Eye (tissue), 1 donor: ENCODE results near the gene TM2D1.
"Not testable (repeated sequence)": the region's sequence is repeated elsewhere in the genome, so short reads cannot be mapped to it uniquely, and the experiment has no call there.

ENCODE experiments used
- DNase-seq: peaks from one replicate; pipeline ENCODE4 v3.0.0-alpha.2; 2015

Gene TM2D1

DNA sequence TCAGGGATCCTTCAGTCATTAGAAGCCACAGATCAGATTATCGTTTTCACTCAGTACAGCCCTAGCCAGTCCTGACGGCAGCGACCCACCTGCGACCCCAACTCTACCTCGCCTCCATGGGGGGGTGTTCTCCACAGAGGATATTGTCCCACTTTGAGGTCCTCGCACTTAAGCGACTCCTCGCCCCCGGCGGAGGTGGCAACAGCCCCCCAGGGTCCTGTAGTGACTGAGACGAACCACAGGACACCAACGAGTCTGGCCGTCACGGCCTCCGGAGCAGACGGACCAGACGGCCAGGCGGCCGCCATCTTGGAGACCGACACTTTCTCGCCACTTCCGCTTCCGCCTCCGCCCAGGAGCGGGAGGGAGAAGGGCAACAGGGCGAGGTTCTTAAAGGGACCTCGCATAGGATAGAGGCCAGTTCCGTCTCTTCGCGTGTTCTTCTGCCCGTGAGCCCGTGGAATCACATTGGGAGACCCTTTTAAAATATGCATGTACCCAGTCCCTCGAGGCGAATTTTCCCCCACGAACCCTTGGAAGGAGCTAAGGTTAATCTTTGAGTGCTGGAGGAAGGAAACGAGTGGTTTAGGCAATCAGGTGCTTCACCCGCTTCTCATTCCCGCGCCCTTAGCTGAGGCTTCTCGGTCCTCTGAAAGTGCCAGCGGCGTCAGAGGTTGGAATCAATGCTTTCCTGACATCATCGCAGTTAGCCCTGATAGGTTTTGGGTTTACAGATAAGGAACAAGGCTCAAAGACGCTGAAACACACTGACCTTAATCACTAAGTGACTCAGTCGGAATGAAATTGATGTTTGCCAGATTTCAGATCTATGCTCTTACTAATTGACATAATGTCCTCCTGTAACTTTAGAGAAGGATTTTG, at the start of gene TM2D1:
Gene TM2D1, minus strand, starts transcription at position 329 of the 882 bp plus-strand sequence. Its CDS starts 21 bp downstream, at position 308.
- DNase-seq = peak; percentile 97

DNA sequence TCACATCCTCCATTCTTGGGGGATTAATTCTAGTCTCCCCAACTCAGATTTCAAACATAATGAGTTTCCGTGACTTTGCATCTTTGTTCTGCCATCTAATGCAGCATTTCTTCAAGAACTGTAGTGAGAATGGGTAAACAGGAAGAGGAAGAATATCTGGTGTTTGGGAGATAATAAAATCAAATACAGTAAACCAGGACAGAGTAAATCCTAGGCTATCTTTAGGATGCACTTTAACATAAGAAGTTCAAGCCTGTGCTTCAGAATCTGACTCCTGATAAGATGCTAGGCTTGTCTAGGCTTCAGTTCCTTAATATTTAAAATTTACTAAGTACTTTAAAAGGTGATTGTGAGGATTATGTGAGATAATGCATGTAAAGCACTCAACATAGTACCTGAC, 45.2 kb upstream of the TM2D1 start:
- no peak for DNase-seq

DNA sequence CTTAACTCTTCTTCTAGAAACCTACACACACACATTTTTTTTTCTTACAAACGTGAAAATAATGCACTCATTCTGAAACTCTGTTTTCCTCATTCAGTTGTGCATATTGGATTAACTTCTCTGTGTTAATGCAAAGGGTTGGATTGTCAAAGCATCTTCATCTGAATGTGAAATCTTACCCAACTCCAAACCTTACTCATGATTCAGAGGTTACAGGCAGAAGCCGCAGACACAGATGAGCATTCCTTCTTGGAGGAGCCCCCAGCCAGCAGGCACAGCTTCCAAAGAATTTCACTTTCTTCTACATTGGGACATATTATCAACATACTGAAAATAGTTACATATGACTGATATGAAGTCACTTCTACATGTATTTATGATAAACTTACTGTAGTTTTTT, 33.0 kb upstream of the TM2D1 start:
- DNase-seq = no peak

DNA sequence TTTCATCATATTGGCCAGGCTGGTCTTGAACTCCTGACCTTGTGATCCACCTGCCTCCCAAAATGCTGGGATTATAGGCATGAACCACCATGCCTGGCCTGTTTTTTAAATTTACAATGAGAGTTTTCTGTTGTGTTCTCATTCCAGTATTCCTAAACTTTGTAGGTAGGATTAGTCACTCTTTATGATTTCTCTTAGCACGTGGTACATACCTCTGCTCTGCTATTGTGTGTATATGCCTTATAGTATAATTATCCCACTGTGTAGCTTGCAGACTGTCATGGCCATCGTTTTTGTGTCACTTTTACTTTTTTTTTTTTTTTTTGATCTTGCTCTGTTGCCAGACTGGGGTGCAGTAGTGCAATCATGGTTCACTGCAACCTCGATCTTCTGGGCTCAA, 31.8 kb upstream of the TM2D1 start:
- DNase-seq = no peak

DNA sequence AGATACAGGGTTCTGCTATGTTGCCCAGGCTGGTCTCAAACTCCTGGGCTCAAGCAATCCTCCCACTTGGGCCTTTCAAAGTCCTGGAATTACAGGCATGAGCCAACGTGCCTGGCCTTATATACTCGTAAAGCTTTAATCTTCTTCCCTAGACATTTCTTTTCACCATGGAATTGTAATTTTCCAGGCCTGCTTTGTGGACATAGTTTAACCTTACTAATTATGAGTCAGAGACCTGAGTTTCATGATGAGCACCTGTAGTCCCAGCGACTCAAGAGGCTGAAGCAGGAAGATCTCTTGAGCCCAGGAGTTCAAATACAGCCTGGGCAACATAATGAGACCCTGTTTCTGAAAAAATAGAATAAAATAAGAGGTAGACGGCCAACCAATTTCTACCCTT, 29.6 kb upstream of the TM2D1 start:
- no peak for DNase-seq

DNA sequence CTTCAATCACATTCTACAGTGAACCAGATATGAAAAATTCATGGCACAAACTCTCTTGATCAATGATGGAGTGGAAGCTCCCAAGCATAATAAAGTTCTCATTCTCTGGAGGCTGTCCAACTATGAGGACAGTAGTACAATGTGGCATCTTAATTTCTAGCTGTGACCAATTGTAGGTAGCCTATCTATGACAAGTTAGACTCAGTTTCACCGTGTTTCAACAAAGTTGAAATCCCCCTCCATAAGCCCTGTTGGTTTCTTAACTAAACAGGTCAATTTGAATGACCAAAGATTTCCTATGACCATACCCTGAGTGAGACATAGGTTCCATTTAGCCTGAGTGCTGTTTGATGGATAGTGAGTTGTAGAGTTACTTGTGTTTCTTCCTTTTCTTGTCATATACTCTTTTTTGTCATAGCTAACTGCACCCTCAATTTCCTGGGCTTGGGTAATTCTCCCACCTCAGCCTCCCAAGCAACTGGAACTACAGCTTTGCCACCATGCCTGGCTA, 29.1 kb upstream of the TM2D1 start:
- DNase-seq = no peak

DNA sequence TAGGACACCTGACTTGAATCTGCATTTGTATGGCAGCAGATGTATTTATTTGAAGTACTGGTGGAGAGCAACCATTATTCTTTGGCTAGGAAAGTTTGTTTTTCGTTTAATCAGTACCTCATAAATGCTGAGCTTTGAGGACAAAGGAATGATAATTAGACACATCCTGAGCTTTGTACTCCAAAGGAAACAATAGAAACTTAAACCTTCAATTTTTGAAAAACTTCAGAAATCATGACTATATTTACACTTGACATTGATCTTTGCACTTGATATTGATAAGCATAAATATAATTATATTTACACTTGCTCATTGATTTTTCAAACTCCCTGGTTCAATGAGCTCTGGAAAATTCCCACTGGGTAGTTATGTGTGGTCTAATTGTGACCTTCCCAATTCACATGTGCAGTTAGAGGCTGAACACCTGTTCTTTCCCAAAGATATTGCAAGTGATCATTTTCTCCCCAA, 28.0 kb upstream of the TM2D1 start:
- no peak for DNase-seq

DNA sequence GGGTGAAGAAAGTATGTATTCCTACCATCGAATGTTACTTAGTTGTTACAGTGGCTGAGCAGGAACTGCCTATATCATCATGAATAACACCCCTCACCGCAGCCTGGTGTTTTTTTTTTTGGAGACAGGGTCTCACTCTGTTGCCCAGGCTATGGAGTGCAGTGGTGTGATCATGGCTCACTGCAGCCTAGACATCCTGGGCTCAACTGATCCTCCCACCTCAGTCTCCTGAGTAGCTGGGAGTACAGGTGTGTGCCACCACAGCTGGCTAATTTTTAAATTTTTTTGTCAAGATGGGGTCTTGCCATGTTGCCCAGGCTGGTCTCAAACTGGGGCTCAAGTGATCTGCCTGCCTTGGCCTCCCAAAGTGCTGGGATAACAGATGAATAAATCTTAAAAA, 24.6 kb upstream of the TM2D1 start:
- no peak for DNase-seq

DNA sequence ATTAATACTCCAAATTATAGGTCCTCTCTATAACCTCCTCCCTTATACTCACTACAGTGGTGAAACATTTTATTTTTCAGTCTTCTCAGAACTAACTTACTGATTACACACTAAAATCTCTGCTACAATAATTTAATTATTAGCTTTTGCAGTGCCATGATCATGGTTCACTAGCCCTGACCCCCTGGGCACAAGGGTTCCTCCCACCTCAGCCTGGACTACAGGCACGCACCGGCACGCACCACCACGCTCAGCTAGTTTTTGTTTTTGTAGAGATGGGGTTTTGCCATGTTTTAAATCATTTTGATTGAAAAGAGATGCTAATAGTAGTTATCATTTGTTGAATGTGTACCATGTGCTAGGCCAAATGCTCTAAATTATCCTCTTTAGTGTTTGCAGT, 23.6 kb upstream of the TM2D1 start:
- DNase-seq = no peak

DNA sequence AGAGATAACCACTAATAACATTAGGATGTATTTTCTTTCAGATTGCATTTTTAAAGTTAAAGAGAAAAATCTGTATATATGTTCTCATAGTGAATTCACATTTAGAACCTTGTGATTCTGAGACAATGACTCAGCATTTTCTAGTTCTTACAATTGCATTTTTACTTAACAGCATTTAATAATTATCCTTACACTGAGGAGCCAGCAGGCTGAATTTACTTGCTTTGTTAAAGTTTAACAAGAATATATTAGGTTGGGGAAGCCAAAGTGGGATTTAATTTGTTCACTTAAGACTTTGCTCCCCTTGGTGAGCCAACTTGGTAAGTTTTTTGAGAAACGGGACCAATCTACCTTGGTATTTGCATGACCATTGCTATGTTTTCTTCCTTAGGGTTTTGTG, 21.9 kb upstream of the TM2D1 start:
- no peak for DNase-seq

DNA sequence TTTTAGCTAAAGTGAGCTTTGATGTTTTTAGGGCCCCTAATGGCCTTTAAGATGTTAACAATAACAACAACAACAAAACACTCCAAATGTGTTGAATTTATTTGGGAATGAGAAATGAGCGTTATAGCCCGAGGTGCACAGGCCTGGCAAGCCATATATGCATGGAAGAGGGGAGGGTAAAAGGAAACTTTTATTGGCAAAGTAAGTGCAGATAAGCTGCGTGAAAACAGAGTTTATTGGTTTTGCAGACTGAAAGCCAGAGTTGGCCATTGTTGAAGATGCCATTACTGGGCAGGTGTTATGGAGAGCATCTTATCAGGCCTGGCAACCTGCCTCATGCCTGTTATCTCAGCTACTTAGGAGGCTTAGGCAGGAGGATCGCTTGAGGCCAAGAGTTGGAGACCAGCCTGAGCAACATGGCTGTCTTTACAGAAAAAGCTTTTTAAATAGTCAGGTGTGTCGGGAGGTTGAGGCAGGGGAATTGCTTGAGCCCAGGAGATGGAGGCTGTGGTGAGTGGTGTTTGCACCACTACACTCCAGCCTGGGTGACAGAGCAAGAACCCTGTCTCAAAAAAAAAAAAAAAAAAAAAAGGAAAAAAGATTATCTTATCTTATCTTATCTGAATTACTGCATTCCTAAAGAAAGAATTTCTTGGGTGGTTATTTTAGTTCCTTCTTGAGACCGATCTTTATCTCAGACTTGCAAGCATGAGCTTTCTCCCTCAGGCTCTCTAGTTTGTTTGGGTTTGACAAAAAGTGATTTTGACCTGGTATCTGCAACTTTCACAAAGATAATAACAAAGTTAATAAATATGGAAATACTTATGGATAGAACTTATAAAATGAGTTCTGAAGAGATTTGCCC, 19.0 kb upstream of the TM2D1 start:
- DNase-seq = no peak

DNA sequence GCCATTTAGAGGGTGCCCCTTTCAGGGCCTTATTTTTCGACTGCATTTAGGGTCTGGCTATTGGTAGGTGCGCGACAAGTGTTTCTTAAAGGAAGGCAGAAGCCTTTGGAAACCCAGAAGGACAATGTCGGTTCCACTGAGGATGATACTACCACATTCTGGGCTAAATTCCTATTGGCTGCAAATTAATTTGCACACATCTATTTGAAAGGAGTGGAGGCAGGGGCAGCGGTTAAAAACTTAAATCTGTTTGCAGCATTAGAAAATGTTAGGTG, 18.4 kb upstream of the TM2D1 start:
- DNase-seq = no peak

DNA sequence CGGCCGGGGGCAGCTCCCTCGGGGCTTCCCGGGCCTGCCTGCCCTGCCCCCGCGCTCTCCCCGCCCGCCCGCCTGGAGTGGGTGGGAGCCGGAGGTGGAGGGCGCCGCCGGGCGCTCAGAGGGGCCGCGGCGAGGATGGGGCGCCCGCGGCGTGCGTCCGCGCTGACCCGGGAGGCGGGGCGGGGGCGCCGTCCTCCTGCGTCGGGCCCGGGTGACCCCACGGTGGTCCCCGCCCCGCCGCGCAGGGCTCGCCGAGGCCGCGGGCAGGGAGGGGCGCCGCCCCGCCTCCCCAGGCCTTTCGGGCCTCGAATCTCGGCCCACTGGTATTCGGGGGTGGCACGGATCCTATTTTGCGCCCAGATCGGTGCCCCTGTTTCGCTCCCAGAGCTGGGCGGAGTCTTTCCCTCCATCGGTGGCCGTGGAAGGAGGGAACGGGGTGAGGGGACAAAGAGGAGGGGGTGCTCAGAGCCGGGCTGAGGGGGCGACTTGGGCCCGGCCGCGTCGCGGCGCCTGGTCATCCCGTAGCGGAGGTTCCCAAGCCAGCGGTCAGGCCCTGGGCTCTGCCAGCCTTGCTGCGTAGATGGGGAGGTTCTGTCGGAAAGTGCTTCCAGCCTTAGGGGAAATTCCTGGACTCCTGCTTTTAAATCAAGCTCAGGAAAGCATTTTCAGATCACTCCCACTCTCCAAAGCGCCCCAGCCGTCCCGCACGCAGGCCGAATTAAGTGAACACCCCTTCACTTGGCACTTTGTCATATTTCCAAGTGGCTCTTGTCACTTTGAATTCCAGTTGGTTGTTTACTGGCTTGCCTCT, 17.9 kb upstream of the TM2D1 start:
- DNase-seq = peak; percentile 86

DNA sequence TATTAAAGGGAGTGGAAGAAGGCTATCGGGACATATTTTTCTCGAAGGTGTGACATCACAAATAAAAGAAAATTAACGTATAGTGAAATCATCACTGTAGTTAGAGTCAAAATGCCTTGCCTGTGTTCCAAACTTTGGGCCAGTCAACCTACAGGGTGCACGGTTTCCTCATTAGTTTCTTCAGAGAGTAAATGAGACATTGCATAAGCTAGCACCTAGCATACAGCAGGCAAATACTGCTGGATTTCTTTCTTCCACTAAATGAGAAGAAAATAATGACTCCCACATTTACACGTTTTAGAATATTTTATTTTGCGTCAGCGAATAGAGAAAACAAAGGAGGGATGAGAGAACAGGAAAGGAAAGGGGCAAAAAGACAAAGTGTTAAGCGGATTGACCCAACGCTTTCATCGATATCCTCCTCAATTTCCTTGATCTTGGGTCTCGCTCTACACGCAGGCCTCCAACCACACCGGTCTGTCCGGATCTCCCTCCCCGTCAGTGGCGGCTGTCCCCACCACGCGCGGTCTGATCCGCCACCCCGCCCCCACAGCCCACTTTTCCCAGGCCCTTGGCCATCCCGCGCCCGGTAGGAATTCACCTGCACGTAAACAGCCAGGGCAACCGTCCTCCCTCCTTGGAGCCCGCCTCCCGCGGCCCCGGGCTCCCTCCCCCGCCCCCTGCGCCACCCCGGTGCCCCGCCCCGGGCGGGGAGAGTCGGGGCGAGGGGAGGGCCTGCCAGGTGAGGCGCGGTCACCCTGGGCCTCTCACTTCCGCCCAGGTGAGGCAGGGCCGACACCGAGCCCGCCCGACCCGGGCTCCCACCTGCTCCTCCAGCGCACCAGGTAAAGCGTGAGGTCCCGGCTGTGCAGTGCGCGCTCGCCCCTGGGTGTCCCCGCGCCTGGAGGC, 17.0 kb upstream of the TM2D1 start, which contains the start of gene PATJ:
Gene PATJ, plus strand, starts transcription at position 770 of the 909 bp plus-strand sequence. CDS start 20,413 bp downstream, outside the sequence.
- peak; percentile 80 for DNase-seq

DNA sequence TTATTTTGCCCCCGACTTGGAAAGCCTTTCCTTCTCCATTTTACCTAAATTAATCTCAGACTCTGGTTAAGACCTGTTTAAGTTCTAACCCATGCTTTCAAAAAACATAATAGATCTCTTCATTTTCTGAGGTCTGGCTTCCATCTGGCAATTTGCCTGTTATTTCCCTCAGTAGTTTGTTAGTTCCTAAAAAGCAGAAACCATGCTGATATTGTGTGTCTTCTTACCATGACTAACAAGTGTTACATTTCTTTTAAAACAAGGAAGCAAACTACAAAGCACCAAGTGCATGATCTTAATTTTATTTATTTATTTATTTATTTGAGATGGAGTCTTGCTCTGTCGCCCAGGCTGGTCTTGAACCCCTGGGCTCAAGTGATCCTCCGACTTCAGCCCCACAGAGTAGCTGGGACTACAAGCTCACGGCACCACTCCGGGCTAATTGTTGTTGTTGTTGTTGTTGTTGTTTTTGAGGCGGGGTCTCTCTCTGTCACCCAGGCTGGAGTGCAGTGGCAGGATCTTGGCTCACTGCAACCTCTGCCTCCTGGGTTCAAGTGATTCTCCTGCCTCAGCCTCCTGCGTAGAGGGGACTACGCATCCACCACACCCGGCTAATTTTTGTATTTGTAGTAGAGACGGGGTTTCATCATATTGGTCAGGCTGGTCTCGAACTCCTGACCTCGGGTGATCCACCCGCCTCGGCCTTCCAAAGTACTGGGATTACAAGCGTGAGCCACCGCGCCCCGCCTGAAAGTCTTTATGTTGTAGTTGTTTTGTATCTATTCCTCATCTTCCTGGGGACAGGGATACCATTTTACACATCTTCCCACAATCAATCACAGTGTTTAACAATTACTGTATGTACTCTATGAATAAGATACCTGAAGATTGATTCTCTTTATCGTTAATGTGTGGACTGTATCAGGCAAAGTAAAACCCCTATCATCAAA, 16.1 kb upstream of the TM2D1 start:
- DNase-seq = no peak

DNA sequence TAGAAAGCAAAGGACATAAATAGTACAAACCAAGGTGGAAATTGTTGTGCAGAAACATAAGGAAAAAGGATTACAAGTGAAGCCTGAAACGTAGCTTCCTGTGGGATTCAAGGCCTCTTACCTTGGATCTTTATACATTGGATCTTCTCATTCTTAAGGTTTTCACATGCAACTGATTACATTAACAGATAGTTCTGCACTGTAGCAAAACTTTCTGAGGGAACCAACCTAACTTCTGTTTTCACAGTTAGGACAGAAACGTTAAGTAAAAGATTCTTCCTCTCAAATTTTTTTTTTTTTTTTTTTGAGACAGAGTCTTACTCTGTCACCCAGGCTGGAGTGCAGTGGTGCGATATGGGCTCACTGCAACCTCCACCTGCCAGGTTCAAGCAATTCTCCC, 7.8 kb upstream of the TM2D1 start:
- no peak for DNase-seq

DNA sequence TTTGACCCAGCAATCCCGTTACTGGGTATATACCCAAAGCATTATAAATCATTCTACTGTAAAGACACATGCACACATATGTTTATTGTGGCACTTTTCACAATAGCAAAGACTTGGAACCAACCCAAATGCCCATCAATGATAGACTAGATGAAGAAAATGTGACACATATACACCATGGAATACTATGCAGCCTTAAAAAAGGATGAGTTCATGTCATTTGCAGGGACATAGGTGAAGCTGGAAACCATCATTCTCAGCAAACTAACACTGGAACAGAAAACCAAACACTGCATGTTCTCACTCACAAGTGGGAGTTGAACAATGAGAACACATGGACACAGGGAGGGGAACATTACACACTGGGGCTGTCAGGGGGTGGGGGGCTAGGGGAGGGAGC, 5.7 kb upstream of the TM2D1 start:
- not testable (repeated sequence) for DNase-seq

DNA sequence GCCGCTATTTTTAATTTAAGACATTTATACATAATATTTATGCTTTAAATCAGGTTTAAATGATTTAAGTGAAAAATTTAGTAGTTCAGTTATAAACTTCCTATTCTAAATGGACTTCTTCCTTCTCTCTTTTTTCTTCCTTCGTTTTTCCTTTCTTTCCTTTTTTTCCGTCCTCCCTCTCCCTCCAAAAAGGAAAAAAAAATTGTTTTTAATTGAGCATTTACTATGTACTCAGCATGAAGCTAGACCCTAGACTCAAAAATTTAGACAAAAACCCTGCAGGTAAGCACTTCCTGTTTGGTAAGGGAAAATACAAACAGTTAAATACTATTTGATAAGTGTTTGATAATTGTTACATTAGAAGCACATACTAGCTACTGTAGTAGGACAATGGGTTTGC, 2.6 kb upstream of the TM2D1 start:
- DNase-seq = no peak

DNA sequence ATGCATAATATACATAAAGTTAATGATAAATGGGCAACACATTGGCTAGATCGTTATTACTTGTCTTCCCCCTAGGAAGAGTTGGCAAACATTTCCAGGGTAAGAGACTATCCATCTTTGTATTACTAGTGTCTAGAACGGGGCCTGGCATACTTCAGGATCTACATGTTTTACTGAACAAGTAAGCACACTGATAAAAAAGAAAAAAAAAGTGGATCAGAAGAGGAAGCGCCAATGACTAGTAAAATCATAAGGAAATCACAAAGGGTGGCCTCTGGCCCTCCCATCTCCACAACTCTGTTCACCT, 482 bp downstream of the TM2D1 start:
- DNase-seq = no peak

DNA sequence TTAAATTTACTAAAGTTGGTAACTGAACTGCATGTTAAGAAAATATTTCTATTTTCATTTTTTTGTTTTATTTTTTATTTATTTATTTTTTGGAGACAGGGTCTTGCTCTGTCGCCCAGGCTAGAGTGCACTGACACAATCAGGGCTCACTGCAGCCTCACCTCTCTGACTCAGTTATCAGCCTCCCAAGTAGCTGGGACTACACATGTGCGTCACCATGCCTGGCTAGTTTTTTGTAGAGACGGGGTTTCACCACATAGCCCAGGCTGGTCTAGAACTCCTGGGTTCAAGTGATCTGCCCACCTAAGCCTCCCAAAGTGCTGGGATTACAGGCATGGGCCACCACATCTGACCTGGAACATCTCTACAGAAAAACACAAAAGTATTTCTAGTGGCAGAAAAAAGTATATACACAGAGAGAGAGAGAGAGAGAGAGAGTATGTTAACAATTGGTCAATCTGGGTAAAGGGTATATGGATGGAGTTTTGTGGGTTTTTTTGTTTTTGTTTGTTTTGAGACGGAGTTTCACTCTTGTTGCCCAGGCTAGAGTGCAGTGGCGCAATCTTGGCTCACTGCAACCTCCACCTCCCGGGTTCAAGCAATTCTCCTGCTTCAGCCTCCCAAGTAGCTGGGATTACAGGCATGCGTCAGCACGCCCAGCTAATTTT, 5.8 kb downstream of the TM2D1 start:
- not testable (repeated sequence) for DNase-seq
